Measurements from ENCODE around the gene POU2AF1. TPM values are rescaled to one million over a fixed set of nuclear protein-coding genes. Genes with fewer than 3 reads are reported as not detected.
"Not testable (repeated sequence)": the region's sequence is repeated elsewhere in the genome, so short reads cannot be mapped to it uniquely, and the experiment has no call there.

Gene POU2AF1
- total RNA-seq, 1 donor from 2014 or later, result 155 TPM

DNA sequence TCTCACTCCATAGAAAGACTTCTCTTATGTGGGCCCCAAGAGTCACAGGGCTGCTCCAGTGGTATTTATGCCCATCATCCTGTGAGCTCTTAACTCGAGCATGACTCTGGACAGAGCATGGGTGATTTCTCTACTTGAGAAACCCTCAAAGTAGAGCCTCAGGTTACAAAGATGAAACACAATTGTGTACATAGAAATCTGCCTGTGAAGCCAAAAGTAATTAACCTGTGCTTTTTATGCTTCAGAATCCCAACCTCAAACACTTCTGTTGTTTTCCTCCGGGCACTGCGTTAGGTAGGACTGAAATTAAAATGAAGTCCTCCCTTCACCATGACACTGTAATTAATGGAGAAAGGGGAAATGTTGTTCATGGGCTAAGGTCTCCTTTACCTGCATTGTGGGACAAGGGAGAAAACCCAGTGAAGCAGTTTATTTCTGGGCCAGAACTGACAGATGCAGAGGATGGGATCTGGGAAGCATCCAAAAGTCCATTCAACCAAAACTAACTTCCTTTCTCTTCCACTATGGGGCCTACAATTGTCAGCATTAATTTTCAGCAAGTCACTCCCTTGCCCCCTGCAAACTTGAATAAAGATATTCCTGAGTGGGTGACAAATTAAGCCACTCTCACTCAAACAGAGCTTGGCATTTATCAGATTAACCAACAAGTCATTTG is 24.1 kb upstream of the POU2AF1 start:
- peaks cover 10% of the 10 kb centered on the region for H3K9me3 Mint-ChIP-seq
- intact Hi-C loops (cut with micrococcal nuclease), result no loop called here
- H3K27me3 Mint-ChIP-seq, result no peaks in the 10 kb centered on the region
- CTCF ChIA-PET, result no interaction called here
- ATAC-seq (ENCODE audit: low read depth) (no peak), DNase-seq (no peak)
- no peak for TF ChIP-seq CTCF (IDR thresholded peaks at IDR 0.05)
- no peak overlapping the region for H3K4me3 Mint-ChIP-seq
- H3K4me1 Mint-ChIP-seq, result peaks cover 73% of the 10 kb centered on the region
- POLR2A ChIA-PET, result interaction anchor here (1.4 to 16.0 kb wide), 2 partner anchors 13 to 24 kb away, joined by 6 to 250 read pairs; partner anchors contain the start of gene POU2AF1
- H3K36me3 Mint-ChIP-seq (ENCODE audit: low read depth), result peaks cover 6% of the 10 kb centered on the region
- peak overlapping the region; percentile 41 for H3K27ac Mint-ChIP-seq

DNA sequence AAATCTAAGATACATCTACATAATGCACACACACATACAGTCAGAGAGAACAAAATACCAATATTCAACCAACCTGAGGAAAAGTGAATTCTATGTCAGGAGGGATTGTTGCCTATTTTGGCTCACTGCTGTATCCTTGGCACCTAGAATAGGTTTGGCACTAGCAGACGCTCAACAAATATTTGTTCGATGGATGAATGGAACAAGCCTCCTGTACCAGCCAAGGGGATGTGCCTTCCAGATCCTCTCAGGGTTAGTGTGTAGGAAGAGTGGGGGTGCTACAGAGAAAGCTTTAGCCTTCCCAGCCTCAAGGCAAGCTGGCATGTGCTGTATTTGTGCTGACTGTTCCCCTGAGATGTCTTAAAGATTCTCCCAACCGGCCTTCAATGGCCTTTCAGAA is 23.3 kb upstream of the POU2AF1 start:
- intact Hi-C loops (cut with micrococcal nuclease), result loop anchor here (1.0 kb wide), 1 partner anchor 8 kb away; no protein-coding TSS in a partner anchor
- Mint-ChIP-seq H3K4me1 (peaks cover 73% of the 10 kb centered on the region), H3K27ac (peak overlapping the region; percentile 50), H3K36me3 (ENCODE audit: low read depth) (peaks cover 6% of the 10 kb centered on the region), H3K4me3 (no peak overlapping the region), H3K9me3 (peaks cover 10% of the 10 kb centered on the region), H3K27me3 (no peaks in the 10 kb centered on the region)
- DNase-seq, result no peak
- no peak for ATAC-seq (ENCODE audit: low read depth)
- ChIA-PET POLR2A (interaction anchor here (1.4 to 16.0 kb wide), 4 partner anchors 14 to 35 kb away, joined by 5 to 250 read pairs (median 48); partner anchors contain the start of gene POU2AF1), CTCF (no interaction called here)
- no peak for TF ChIP-seq CTCF (IDR thresholded peaks at IDR 0.05)

GRCh38 chr11:111401957-111402356 is 22.9 kb upstream of the POU2AF1 start:
- CTCF ChIA-PET, result interaction anchor here (2.2 kb wide), 1 partner anchor 21 kb away, joined by 10 read pairs; no protein-coding TSS in a partner anchor
- POLR2A ChIA-PET, result interaction anchor here (1.4 to 16.0 kb wide), 3 partner anchors 15 to 34 kb away, joined by 5 to 250 read pairs (median 91); partner anchors contain the start of gene POU2AF1
- peak overlapping the region; percentile 12 for H3K4me3 Mint-ChIP-seq
- not testable (repeated sequence) for H3K9me3 Mint-ChIP-seq; DNase-seq; H3K27me3 Mint-ChIP-seq; H3K36me3 Mint-ChIP-seq (ENCODE audit: low read depth); ATAC-seq (ENCODE audit: low read depth)
- peak overlapping the region; percentile 70 for H3K27ac Mint-ChIP-seq
- intact Hi-C loops (cut with micrococcal nuclease), result loop anchor here (1.0 kb wide), 1 partner anchor 8 kb away; no protein-coding TSS in a partner anchor
- peaks cover 77% of the 10 kb centered on the region for H3K4me1 Mint-ChIP-seq

DNA sequence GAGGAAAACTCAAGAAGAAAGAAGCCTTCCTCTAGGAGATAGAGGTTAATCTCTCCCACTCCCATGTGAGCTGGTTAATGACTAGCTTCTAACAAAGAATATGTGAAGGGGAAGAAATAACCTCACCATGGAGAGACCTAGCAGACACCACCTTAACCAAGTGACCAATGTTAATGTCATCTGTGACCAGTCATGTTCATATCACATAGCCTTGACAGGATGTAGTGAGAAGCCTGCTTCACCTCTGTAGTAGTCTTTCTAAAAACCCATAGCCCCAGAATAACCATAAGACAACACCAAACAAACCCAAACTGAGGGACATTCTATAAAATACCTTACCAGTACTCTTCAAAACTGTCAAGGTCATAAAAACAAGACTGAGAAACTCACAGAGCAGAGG is 21.5 kb upstream of the POU2AF1 start:
- H3K4me3 Mint-ChIP-seq, result peak overlapping the region; percentile 82
- H3K27ac Mint-ChIP-seq, result peak overlapping the region; percentile 88
- no peak for TF ChIP-seq CTCF (IDR thresholded peaks at IDR 0.05)
- POLR2A ChIA-PET, result interaction anchor here (0.6 to 16.0 kb wide), 4 partner anchors 9 to 24 kb away, joined by 3 to 250 read pairs (median 51); partner anchors contain the start of gene POU2AF1
- H3K36me3 Mint-ChIP-seq (ENCODE audit: low read depth), result peaks cover 6% of the 10 kb centered on the region
- H3K27me3 Mint-ChIP-seq, result no peaks in the 10 kb centered on the region
- peaks cover 10% of the 10 kb centered on the region for H3K9me3 Mint-ChIP-seq
- H3K4me1 Mint-ChIP-seq, result peaks cover 84% of the 10 kb centered on the region
- intact Hi-C loops (cut with micrococcal nuclease), result no loop called here
- ATAC-seq (ENCODE audit: low read depth) (no peak), DNase-seq (no peak)
- CTCF ChIA-PET, result interaction anchor here (1.8 to 2.2 kb wide), 3 partner anchors 12 to 22 kb away, joined by 5 to 10 read pairs (median 6); no protein-coding TSS in a partner anchor

DNA sequence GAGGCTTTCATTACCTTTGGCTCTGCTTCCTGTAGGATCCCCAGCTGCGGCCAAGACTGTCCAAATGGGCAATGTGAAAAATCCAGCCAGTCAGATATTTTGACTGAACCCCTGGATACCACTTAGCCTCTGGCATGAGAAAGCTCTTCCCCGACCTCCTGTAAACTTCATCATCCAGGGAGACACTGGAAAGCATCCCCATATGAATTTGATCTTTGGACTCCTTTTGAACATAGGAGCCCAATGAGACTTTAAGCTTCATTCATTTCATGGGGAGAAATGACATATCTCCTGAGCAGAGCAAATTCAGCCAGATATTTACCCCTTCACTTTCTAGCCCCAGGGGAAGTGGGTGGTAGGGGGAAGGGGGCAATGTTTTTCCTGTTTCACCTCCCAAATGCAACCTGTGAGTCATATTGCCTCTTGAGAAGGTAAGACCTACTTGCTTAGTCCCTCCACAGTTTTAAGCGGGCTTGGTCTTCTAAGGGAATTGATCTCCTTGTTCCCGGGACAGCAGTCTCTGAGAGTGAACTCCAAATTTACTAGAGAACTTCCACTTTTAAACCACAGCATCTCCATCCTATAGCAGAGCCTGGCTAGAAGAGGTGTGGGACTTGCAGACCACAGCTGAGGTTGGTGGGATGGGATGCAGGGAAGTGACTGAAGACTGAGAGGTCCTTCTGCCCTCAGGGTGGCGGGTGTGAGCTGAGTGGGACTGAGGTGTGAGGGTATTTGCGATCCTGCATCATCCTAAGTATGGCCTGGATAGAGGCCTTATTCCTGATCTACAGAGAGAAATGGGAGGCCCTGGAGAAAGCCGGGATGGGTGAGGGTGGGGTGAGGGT is 20.3 kb upstream of the POU2AF1 start:
- ChIA-PET CTCF (interaction anchor here (0.7 to 3.5 kb wide), 11 partner anchors 10 to 24 kb away, joined by 3 to 25 read pairs (median 5); partner anchors contain the start of gene POU2AF1), POLR2A (interaction anchor here (0.6 to 16.0 kb wide), 13 partner anchors 10 to 115 kb away, joined by 3 to 250 read pairs (median 7); partner anchors contain the start of gene POU2AF1)
- H3K27me3 Mint-ChIP-seq, result no peaks in the 10 kb centered on the region
- peaks cover 6% of the 10 kb centered on the region for H3K36me3 Mint-ChIP-seq (ENCODE audit: low read depth)
- DNase-seq (no peak), ATAC-seq (ENCODE audit: low read depth) (peak; percentile 54)
- H3K9me3 Mint-ChIP-seq, result peaks cover 10% of the 10 kb centered on the region
- peak overlapping the region; percentile 82 for H3K4me3 Mint-ChIP-seq
- no peak for TF ChIP-seq CTCF (IDR thresholded peaks at IDR 0.05)
- H3K4me1 Mint-ChIP-seq, result peaks cover 88% of the 10 kb centered on the region
- H3K27ac Mint-ChIP-seq, result peak overlapping the region; percentile 88
- intact Hi-C loops (cut with micrococcal nuclease), result loop anchor here (1.0 kb wide), 1 partner anchor 18 kb away; no protein-coding TSS in a partner anchor

Data from activated B cell treated with CpG ODN at 0.5 μM for 24 hours (primary cell).